ENCODE data around the gene PNKD.
A peak's percentile ranks its signal among the peaks of the same experiment; 100 is the strongest.

The PNKD gene

DNA sequence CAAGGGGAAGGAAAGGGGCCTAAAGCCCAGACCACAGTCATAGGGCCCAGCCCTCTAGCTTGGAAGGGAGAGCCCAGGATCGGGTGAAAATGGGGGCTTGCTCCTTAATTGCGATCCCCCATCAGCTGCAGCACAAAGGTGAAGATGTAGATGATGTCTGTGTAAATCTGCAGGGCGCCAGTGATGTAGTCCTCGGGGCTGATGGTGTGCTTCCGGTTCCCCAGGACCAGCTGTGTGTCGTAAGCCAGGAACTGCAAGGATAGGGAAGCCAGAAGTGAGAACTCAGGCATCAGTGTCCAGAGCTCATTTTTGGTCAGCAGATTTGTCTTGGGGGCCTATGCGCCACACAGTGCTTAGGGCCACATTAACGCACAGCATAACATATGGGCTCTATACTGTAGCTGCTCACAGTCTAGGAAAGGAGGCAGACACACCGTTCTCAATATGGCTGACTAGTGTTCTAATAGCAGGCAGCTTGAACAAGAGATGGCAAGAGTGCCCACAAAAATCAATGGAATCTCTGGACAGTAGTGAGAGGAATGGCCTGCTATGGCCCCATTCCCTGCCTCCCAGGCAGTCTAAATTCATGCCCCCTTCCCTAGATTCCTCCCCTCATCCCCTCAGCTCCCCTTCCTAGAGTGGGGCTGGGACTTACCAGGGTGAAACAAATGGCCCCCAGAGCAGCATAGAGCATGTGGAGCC is 5.2 kb downstream of the PNKD start:
- H3K9me3 ChIP-seq, result no peaks in the 10 kb centered on the region
- TF ChIP-seq, protein P1, sequence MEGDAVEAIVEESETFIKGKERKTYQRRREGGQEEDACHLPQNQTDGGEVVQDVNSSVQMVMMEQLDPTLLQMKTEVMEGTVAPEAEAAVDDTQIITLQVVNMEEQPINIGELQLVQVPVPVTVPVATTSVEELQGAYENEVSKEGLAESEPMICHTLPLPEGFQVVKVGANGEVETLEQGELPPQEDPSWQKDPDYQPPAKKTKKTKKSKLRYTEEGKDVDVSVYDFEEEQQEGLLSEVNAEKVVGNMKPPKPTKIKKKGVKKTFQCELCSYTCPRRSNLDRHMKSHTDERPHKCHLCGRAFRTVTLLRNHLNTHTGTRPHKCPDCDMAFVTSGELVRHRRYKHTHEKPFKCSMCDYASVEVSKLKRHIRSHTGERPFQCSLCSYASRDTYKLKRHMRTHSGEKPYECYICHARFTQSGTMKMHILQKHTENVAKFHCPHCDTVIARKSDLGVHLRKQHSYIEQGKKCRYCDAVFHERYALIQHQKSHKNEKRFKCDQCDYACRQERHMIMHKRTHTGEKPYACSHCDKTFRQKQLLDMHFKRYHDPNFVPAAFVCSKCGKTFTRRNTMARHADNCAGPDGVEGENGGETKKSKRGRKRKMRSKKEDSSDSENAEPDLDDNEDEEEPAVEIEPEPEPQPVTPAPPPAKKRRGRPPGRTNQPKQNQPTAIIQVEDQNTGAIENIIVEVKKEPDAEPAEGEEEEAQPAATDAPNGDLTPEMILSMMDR (IDR thresholded peaks at IDR 0.05), result no peak
- no peak overlapping the region for H3K4me3 ChIP-seq (ENCODE audit: low read depth in 1 of 2, low read length in 1 of 2)
- H3K36me3 ChIP-seq, result peaks cover 71% of the 10 kb centered on the region
- peaks cover 35 to 39% of the 10 kb centered on the region in 2 experiments for H3K4me1 ChIP-seq (ENCODE audit: control insufficient read depth in 1 of 2, insufficient read depth in 1 of 2, low read depth in 1 of 2, low read length in 1 of 2)
- H3K27ac ChIP-seq, result peak overlapping the region; percentile 37
- H3K27me3 ChIP-seq, result no peaks in the 10 kb centered on the region

DNA sequence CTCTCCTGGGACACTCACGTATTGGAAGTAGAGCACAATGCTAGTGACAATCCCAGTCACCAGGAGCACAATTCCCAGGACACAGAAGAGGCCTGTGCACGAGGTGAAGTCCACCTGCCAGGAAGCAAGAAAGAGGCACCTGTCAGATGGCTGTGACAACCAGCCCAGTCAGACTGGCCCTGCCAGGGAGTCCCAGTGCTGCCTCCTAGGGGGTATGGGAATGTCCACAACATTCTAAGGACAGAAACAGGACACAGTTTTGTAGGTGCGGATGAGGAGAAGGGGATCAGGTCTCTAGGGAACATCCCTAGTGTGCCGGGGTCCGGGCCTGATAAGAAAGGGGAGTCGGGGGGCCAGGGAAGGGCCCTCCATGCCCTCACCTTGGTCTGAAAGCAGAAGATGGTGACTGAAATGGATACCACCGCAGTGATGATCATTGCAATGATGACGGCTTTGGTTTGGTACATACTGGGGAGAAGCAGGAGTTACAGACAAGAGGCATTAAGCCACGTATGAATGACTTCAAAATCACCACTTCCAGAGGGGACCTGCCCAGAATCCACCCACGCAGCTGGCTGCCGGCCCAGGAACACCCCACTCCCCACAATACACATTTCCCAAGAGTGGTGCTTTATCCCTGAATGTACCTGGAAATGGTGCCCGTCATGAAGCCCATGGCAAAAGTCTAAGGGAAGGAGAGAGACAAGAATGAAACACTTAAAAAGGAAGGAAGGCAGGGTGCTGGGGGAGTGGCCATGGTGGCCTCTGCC is 6.9 kb downstream of the PNKD start:
- peaks cover 19 to 25% of the 10 kb centered on the region in 2 experiments for H3K4me1 ChIP-seq (ENCODE audit: control insufficient read depth in 1 of 2, insufficient read depth in 1 of 2, low read depth in 1 of 2, low read length in 1 of 2)
- no peaks in the 10 kb centered on the region for H3K9me3 ChIP-seq
- no peaks in the 10 kb centered on the region for H3K27me3 ChIP-seq
- peaks cover 87% of the 10 kb centered on the region for H3K36me3 ChIP-seq
- TF ChIP-seq, protein P1 (IDR thresholded peaks at IDR 0.05), result no peak
- peak overlapping the region; percentile 37 for H3K27ac ChIP-seq
- H3K4me3 ChIP-seq (ENCODE audit: low read depth in 1 of 2, low read length in 1 of 2), result no peak overlapping the region

DNA sequence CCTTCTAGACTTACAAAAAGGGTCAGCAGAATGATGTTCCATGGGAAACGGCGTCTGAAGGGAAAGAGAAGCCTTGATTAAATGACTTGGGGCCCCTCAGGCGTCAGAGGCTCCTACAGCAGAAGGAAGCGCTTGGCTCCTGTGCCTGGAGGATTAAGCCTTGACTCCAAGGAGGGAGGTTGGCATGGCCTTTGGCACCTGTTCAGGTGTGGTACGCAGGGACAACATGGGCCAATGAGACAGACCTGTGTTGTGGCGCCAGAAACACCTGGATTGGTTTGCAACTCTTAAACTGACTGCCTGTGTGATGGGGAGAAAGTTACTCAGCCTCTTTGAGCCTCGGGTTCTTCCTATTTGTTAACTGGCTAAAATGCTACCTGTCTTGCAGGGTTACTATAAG is 7.6 kb downstream of the PNKD start:
- TF ChIP-seq, protein P1 (IDR thresholded peaks at IDR 0.05), result no peak
- H3K27me3 ChIP-seq, result no peaks in the 10 kb centered on the region
- no peak overlapping the region for H3K4me3 ChIP-seq (ENCODE audit: low read depth in 1 of 2, low read length in 1 of 2)
- peaks cover 11 to 20% of the 10 kb centered on the region in 2 experiments for H3K4me1 ChIP-seq (ENCODE audit: control insufficient read depth in 1 of 2, insufficient read depth in 1 of 2, low read depth in 1 of 2, low read length in 1 of 2)
- no peak overlapping the region for H3K27ac ChIP-seq
- H3K36me3 ChIP-seq, result peaks cover 95% of the 10 kb centered on the region
- no peaks in the 10 kb centered on the region for H3K9me3 ChIP-seq

DNA sequence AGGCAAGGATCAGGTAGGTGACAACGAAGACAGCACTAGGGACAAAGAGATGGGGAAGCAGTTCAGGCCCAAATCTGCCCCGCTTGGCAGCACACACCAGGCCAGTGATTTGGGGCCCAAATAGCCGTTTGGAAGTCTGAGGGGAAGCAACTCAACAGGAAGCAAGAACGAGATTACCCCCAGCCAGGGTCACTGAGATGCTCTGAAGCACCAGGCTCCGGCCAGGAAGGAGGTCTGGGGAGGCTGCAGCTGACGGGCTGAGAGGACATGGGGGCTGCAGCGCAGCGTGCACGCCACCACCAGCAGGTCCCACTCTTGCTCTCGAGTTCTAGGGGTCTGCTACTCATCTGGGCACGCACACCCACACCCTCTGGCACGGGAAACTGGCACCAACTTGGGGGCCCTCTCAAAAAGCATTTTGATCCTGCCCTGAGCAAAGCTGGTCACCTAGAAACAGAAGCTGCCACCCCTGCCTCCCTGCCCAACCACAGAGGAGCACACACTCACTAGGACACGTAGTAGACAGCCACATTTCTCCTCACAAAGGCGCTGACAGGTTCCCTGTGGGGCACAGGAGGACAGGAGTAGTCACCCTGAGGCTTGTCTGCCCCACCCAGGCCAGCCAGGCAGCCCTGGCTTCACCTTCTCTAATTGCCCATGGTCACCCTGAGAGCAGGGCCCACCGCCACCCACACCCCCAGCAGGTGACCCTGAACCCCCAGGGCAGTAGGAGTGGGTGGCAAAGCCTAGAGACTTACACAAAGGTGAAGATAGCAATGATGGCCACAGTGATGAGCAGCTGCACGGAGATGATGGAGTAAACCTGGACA is 8.4 kb downstream of the PNKD start:
- Histone ChIP-seq H3K27ac (peak overlapping the region; percentile 3), H3K4me1 (ENCODE audit: control insufficient read depth in 1 of 2, insufficient read depth in 1 of 2, low read depth in 1 of 2, low read length in 1 of 2) (peaks cover 11 to 20% of the 10 kb centered on the region in 2 experiments)
- TF ChIP-seq, protein P1 (IDR thresholded peaks at IDR 0.05), result no peak

DNA sequence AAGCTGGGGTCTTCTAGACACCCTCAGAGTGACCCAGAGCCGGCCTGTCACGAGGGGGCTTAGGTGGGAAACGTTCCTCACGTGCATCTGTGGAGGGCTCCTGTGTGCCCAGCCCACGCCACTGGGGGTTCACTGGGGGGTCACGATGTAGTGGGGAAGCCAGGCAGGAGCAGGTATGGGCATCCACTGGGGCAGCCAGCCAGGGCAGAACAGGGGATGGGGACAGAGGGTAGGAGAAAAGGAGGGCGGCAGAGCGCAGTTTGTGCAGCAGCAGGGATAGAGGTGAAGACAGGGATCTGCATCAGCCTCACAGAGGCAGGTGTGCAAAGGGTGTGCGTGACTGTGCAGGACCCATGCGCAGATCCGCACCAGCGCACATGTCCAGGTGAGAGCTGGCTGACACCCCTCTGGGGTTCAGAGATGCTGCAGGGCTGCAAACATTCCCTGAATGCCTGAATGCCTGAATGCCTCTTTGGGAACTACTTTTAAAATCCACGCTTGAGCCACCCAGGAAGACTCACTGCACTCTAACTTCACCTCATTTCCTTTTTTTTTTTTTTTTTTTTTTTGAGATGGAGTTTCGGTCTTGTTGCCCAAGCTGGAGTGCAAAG is 10.0 kb downstream of the PNKD start:
- H3K4me1 ChIP-seq (ENCODE audit: control insufficient read depth in 1 of 2, insufficient read depth in 1 of 2, low read depth in 1 of 2, low read length in 1 of 2), result peaks cover 12 to 17% of the 10 kb centered on the region in 2 experiments
- no peak overlapping the region for H3K27ac ChIP-seq
- TF ChIP-seq, protein P1 (IDR thresholded peaks at IDR 0.05), result no peak
- H3K4me3 ChIP-seq (ENCODE audit: low read depth in 1 of 2, low read length in 1 of 2), result no peak overlapping the region
- no peaks in the 10 kb centered on the region for H3K27me3 ChIP-seq
- H3K36me3 ChIP-seq, result peaks cover 94% of the 10 kb centered on the region
- no peaks in the 10 kb centered on the region for H3K9me3 ChIP-seq

More for the DNA sequence above, 8.4 kb downstream of the PNKD start:
- Histone ChIP-seq H3K36me3 (peaks cover 100% of the 10 kb centered on the region), H3K27me3 (no peaks in the 10 kb centered on the region), H3K9me3 (no peaks in the 10 kb centered on the region), H3K4me3 (ENCODE audit: low read depth in 1 of 2, low read length in 1 of 2) (no peak overlapping the region)

Measured in neutrophil (primary cell).